GM12872 (cell line): ENCODE measurements around the gene TIA1.

ENCODE experiments used
- TF ChIP-seq, protein P1 (sequence below): IDR thresholded peaks from 3 replicates; pipeline ENCODE4 v1.5.1; 2011; ENCODE audit warnings: low read depth, mild to moderate bottlenecking, low read length, moderate library complexity; ENCODE audit not compliant: insufficient read depth

The TIA1 gene

DNA sequence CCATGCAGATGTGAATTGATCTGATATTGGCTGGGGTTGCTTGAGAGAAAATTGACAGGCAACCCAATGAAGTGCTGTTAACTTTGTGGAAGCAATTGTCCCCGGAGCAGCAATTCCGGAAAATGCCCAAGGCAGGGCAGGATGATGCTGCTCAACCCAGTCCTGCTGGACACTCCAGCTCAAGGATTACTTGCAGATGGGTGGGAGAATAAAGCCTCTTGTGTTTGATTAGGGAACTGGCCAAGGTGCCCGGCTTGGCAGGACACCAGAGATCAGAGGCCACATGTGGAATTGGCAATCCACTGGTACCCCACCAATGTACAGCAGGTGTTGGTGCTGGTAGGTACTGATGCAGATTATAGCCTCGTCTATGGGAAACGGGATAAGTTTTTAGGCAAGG is 45.3 kb downstream of the TIA1 start:
- TF ChIP-seq, protein P1, sequence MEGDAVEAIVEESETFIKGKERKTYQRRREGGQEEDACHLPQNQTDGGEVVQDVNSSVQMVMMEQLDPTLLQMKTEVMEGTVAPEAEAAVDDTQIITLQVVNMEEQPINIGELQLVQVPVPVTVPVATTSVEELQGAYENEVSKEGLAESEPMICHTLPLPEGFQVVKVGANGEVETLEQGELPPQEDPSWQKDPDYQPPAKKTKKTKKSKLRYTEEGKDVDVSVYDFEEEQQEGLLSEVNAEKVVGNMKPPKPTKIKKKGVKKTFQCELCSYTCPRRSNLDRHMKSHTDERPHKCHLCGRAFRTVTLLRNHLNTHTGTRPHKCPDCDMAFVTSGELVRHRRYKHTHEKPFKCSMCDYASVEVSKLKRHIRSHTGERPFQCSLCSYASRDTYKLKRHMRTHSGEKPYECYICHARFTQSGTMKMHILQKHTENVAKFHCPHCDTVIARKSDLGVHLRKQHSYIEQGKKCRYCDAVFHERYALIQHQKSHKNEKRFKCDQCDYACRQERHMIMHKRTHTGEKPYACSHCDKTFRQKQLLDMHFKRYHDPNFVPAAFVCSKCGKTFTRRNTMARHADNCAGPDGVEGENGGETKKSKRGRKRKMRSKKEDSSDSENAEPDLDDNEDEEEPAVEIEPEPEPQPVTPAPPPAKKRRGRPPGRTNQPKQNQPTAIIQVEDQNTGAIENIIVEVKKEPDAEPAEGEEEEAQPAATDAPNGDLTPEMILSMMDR, result no peak

DNA sequence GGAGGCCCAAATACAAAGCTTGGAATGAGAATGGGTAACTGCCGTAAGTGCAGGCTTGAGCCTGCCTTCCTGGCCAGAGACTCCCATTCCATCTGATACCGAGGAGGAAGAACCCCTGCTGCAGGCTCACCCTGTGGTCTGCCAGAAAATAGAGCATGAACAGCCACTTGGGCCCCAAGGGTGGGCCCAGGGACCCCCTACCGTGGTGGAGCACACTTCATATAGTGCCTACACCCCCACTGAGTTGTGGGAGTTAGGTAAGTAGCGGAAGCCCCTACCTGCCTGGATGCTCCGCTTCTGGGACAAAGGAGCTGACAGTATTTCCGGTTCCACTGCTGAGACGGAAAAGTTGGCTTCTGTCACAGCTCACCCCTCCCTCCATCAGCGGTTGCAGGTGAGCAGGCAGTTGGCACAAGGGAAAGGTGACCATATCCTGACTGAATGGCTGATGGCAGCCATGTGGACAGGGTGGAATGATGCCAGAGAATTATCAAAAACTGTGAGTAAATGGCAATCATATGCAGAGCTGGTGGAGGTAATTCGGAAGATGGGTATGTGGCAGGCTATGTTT is 46.1 kb downstream of the TIA1 start:
- TF ChIP-seq, protein P1, result no peak

DNA sequence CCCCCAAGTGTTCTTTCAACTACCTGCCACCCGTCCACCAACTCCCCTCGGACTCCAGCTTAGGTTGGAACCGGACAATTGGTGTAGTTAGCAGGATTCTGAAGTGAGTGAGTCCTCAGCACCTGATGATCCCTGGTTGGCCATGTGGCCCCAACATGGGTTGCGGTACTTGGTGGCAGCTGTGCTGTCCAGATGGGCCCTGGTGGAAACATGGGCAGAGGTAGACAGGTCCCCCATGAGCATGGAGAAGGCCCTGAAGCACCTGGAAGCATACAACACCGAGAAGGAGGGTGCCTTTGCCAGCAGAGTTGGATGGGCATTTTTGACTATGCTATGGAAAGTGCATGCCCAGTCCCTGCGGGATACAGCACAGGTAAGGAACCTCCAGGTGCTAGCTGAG is 46.6 kb downstream of the TIA1 start:
- TF ChIP-seq, protein P1, result no peak

DNA sequence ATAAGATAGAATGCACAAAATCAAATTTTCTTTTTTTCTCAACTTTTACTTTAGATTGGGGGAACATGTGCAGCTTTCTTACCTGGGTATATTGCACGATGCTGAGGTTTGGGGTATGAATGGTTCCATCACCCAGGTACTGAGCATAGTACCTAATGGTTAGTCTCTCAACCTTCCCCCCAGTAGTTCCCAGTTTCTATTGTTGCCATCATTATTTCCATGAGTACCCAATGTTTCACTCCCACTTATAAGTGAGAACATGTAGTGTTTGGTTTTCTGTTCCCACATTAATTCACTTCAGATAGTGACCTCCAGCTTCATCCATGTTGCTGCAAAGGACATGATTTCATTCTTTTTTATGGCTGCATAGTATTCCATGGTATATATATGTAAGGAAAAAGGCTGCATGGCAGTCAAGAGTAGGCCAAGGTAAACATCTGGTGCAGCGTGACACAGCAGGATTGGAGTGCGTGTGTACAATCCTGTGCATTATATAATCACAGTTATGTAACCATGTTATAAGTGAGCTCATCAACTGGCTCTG is 47.1 kb downstream of the TIA1 start:
- TF ChIP-seq, protein P1, result no peak

DNA sequence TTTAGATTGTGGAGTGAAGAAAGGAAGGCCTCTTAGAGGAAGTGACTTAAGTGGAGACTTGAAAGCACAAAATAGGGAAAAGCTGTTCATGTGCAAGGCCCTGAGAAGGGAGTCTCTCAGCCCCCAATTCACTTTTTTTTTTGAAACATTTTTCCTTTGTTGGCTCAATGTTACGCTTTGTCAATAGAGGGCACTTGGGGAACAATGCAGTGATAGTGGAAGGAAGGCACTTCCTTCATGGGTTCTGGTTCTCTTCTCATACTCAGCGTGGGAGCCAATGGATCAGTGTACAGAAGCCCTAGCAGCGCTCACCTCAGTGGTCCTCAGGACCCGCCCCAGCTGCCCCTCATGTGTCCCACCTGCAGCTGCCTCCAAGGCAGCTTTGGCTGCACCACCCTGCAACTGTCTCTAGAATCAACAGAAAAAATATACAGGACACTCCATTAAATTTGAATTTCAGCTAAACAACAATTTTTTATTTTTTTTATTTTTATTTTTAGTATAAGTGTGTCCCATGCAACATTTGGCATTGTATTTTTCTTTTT is 49.0 kb downstream of the TIA1 start:
- TF ChIP-seq, protein P1, result no peak

DNA sequence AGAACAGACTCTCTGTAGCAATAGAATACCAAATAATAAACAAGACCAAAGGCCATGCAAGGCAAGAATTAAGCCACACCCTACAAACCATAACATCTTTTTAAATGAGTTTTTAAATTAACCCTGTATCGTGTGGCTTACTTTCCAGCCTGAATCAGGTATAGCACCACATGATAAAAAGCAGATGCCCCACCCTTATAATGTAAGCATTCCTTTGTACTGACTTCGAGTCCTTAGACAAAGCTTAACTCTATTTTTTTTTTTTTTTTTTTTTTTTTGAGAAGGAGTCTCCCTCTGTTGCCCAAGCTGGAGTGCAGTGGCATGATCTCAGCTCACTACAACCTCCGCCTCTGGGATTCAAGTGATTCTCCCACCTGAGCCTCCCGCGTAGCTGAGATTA is 55.9 kb downstream of the TIA1 start:
- TF ChIP-seq, protein P1, result no peak

DNA sequence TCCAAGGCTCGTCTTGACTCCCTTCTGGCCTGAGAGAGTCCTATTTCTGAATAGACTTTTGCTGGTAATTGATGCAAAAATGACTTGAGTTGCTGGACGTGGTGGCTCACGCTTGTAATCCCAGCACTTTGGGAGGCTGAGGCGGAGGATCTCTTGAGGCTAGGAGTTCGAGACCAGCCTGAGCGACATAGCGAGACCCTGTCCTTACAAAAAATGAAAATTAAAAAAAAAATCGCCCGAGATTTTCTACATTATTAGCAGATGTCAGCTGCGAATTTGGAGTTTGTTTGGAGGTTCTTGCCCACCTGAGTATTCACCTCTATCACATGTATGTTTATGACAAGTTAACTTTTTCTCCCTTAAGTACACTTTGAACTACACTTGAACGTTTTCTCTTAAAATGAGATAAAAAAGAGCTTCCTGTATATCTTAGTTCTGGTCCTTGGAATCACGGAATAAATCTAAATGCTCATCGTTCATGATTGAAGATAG is 57.1 kb downstream of the TIA1 start:
- TF ChIP-seq, protein P1, result no peak
